GM21717 (cell line): Measurements from ENCODE around the gene FAM83G.
"Not testable (repeated sequence)": the region's sequence is repeated elsewhere in the genome, so short reads cannot be mapped to it uniquely, and the experiment has no call there.

Source experiments
- ATAC-seq: cut with Tn5 transposase; IDR thresholded peaks from one replicate; pipeline ENCODE4 v1.9.1; 2021; ENCODE audit warnings: mild to moderate bottlenecking, moderate library complexity; ENCODE audit not compliant: unreplicated experiment

The FAM83G gene, protein sequence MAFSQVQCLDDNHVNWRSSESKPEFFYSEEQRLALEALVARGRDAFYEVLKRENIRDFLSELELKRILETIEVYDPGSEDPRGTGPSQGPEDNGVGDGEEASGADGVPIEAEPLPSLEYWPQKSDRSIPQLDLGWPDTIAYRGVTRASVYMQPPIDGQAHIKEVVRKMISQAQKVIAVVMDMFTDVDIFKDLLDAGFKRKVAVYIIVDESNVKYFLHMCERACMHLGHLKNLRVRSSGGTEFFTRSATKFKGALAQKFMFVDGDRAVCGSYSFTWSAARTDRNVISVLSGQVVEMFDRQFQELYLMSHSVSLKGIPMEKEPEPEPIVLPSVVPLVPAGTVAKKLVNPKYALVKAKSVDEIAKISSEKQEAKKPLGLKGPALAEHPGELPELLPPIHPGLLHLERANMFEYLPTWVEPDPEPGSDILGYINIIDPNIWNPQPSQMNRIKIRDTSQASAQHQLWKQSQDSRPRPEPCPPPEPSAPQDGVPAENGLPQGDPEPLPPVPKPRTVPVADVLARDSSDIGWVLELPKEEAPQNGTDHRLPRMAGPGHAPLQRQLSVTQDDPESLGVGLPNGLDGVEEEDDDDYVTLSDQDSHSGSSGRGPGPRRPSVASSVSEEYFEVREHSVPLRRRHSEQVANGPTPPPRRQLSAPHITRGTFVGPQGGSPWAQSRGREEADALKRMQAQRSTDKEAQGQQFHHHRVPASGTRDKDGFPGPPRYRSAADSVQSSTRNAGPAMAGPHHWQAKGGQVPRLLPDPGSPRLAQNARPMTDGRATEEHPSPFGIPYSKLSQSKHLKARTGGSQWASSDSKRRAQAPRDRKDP

DNA sequence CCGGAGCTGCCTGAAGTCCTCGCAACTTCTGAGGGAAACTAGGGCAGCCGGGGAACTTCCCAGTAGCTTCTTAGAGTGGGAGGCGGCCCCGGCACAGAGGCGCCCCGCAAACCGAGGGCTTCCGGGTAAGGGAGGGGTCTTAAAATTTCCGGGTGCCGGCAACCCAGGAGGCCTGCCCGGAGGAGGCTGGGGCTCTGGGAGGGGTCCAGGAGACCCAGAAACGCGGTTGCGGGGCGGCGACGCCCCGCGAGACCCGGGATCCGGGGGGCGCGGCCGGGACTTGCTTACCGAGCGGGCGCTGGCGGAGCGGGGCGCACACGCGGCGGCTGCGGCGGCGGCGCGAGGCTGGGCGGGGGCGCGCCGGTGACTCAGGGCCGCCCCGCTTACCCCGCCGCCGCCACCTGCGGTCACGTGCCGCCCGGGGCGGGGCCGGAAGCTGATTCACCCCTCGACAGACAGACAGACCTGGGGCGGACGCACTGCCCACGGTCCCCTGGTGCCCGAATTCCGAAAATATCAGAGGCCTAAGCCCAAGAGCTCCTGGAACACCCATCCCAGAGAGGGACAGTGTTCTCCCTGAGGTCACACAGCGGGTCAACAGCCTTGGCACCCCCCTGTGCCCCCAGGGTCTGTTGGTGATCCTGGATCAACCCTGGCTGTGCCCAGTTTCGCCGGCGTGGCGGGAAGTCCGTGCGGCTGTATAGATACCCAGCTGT is at the start of gene FAM83G:
Gene FAM83G (minus strand): TSS at position 344 of the 716 bp plus-strand sequence. CDS start 723 bp downstream, outside the sequence.
- ATAC-seq, result peak; percentile 53

DNA sequence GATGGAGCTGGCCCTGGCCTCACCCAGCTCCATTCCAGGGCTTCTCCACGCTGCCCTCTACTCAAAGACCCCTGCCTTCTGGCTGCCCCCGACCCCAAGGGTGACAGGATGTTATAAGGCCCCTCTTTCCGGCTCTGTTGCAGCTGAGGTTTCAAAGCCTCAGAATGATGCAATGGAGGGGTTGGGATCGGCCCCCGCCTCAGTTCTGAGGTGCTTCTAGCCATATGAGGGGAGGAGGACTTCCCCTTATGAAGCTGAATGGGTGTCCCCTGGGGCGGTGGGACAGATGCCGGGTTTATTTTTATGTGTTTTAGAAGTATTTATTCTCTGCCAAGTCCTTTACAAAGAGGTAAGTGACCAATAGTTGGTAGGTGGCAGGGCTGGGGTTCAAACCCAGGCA is 44.3 kb upstream of the FAM83G start:
- not testable (repeated sequence) for ATAC-seq

DNA sequence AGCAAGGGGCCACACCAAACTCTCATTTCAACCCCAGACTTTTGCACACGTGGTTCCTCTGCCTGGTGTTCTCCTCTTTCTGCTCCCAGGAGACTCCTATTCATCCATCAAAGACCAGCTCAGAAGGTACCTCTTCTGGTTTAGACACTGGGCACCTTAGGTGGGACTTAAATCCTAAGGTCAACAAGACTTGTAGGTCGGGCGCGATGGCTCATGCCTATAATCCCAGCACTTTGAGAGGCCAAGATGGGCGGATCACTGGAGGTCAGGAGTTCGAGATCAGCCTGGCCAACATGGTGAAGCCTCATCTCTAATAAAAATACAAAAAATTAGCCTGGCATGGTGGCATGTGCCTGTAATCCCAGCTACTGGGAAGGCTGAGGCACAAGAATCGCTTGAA is 42.9 kb upstream of the FAM83G start:
- not testable (repeated sequence) for ATAC-seq

DNA sequence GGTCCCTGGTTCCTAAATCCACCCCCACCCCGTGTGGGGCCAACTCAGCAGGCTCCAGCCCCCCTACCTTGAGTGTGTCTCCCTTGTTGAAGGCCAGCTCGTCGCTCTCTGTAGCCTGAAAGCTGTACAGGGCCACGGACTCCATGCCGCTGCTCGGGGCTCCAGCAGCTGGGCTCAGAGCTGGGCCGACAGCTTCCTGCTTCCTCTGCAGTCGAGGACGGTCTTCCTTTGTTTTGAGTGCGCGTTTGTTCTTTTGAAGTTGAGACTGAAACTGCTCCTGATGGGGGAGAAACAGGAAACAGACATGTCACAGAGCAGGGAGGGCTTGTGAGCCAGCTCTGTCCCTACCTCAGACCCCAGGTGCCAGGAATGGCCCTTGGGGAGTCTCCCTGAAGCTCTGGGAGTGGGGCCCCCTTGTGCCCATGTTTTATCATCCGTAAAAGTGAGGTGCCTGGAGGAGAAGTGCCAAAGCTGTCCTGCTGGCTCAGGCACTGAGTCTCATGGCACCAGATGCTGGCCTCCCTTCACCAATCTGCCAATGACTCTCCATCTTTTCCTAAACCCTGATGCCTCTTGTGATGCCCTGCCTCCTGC is 42.3 kb upstream of the FAM83G start, which contains the start of gene GRAP:
Gene GRAP (minus strand): TSS at position 176 of the 594 bp plus-strand sequence. CDS start 31 bp downstream, at position 145.
- not testable (repeated sequence) for ATAC-seq

DNA sequence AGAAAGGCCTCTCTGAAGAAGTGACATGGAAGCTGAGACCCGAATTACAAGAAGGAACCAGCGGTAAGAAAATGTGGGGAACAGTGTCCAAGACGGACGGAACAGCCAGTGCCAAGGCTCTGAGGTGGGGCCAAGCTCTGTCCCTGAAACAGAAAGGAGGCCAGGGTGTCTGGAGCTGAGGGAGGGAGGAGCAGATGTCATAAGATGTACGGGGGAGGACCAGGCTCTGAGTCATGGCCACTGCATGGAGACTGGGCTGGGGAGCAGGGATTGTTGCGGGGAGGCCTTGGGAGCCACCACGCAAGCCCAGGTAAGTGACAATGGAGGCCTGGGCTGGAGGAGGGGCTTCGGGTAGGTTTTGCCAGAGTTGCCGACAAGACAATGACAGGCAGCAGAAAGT is 40.1 kb upstream of the FAM83G start:
- not testable (repeated sequence) for ATAC-seq

DNA sequence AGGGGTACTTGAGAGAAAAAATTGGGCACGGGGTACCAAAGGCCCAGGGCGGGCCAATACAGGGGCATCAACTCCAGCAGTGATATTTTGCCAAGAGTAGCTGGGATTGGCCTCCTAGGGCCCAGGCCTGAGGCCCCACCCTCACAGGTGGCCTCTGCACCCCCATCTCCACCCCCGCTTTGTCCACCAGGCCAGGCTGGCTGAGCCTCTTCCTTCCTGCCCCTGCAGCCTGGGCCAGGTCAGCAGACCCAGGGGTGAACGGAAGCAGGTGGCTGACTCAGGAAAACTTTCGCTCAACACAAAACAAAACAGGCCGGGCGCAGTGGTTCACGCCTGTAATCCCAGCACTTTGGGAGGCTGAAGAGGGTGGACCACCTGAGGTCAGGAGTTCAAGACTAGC is 38.5 kb upstream of the FAM83G start:
- not testable (repeated sequence) for ATAC-seq

DNA sequence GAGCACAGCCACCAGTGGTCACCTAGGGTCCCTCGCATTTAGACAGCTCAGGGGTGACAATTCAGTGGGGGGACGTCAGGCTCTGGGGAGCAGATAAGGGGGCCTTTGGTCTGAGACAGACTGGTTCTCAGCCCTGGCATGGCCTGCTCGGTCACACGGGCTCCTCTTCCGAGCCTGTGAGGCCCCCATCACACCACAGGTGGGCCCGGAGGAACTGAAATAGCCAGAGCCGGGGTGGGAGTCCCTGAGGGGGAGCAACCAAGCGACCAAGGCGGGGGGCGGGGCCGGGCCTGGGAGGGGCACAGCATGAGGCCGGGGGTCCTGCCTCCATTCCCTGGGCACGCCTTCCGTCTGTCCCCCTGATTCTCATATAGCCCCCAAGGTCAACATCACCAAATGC is 37.8 kb upstream of the FAM83G start:
- not testable (repeated sequence) for ATAC-seq

DNA sequence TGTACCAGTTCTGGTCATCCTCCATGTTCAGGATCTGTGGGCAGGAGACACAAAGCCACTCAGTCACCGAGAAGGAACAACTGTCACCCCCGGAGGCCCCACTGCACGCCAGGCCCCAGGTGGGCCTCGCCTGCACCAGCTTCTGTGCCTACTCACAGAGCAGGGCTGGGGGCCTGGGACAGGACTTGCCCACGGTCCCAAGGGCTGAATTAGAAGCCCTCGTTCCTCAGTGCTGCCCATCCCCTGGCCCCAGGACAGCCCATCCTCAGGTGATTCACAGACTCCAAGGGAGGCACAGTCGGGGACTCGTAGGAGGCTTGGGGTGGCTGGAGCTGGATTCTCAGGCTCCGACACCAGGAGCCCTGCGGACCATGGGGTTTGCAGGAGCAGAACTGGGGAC is 37.3 kb upstream of the FAM83G start:
- not testable (repeated sequence) for ATAC-seq

DNA sequence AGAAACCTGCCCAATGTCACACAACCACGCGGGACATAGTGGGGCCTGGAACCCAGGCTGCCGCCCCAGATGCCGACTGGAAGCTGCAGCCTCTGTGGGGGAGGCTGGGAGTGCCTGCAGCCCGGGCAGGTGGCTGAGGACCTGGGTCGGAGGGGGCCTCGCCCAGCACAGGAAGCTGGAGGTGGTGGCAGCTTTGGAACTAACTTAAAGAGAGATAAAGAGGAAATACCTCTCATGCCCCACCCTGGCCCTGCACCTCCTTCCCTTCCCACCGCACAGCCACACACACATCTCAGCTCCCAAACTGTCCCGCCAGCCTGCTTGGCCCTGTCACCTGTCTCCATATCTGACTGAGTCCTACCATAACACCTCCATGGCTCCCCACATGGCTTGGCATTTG is 35.8 kb upstream of the FAM83G start:
- ATAC-seq, result not testable (repeated sequence)

DNA sequence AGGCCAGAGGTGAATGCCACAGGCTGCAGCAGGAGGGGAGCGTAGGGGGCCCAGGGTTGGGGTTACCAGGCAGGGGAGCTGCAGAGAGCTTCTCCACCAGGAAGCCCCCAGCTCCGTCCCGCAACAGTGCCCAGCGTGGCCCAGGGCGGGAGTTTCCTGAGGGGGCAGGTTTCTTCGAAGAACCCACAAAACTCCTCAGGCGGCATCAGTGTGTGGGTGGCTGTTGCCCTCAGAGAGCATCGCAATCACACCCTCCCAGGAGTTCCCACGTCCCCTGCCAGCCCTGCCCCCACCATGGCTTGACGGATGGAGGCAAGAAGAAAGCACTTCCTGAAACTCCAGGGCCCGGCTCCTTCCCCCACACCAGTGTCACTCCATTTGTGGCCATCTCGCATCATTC is 34.2 kb upstream of the FAM83G start:
- ATAC-seq, result not testable (repeated sequence)

DNA sequence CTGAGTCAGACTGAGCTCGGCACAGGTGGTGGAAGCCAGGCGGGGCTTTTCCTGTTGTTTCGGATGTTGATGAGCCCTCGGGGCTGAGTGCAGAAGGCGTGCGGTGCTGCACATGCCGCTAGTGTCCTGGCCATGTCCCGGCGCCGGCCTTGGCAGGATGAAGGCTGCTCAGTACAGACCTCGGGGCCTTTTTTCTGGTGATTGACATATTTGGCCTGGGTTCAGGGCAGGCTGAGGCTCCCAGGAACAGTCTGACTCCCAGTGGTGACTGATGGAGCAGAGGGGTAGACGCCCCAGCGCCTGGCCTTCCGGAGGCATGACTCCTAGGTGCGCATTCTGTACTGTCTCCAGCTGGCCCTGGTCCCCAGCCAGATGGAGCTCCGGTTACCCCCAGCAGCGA is 33.4 kb upstream of the FAM83G start:
- ATAC-seq, result not testable (repeated sequence)

DNA sequence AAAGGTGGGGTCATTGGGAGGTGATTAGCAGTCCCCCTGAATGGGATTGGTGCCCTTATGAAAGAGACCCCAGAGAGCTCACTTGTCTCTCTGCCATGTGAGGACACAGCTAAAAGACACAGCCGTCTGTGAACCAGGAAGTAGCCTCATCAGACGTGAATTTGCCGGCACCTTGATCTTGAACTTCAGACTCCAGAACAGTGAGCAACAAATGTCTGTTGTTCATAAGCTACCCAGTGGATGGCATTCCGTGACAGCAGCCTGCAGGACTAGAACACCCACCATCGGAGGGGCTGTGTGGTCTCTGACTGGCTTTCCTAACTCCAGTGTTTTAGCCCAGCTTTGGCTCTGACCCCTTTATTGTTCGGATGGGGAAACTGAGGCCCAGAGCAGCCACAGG is 33.0 kb upstream of the FAM83G start:
- ATAC-seq, result not testable (repeated sequence)

DNA sequence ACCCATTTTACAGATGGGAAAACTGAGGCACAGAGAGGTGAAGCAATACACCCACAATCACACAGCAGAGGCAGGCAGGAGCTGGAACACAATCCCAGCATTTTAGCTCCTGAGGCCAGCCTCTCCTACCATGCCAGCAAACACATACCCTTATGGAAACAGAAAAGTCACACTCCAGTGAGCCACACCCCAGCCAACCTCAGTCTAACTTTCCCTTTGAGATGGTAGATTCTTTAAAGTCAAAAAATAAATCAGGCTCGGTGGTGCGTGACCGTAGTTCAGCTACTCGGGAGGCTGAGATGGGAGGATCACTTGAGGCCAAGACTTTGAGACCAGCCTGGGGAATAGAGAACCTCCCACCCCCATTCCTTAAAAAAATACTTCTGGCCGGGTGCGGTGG is 31.6 kb upstream of the FAM83G start:
- peak; percentile 20 for ATAC-seq

DNA sequence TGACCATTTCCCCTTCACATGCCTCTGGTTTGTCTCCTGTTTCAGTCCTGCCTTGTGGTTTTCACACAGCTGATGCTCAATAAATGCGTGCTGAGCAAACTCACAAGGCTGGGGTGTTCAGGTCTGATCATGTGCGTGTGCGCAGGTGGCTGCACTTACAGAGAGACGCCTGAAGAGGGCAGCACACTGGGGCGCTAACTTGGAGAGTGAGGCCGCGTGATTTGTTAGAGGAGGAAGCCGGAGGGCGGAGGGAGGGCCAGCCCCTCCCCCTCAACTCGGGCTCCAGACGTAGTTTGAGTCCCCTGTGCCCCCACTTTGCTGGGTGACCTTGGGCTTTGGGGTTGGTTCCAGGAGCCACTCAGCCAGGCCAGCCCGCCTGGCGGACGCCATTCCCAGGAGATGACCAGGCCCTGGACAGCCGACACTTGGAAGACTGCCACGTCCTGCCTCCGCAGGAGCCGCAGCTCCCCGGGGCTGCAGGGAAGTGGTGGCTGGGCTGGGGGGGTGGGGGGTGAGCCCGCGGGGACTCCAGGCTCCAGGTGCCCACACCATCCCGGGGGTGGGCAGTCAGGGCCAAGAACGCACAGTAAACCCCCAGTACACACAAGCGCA is 27.9 kb upstream of the FAM83G start:
- not testable (repeated sequence) for ATAC-seq

DNA sequence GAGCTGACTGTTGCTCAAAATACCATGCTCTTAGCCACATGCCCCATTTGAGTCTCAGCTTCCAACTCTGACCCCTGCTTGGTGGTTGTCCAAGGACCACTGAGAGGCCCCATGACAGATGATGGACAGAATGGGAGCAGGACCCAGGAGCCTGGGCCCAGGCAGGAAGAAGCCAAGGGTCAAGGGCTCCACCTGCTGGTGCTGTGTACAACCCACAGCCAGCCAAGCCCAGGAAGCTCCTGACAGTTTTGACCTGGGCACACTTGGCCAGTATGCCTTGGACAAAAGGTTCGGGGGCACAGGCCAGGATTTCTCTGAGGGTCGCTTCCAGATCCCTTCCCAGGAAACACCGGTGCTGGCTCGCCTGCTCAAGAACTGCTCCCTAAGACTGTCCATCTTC is 27.2 kb upstream of the FAM83G start:
- ATAC-seq, result not testable (repeated sequence)

DNA sequence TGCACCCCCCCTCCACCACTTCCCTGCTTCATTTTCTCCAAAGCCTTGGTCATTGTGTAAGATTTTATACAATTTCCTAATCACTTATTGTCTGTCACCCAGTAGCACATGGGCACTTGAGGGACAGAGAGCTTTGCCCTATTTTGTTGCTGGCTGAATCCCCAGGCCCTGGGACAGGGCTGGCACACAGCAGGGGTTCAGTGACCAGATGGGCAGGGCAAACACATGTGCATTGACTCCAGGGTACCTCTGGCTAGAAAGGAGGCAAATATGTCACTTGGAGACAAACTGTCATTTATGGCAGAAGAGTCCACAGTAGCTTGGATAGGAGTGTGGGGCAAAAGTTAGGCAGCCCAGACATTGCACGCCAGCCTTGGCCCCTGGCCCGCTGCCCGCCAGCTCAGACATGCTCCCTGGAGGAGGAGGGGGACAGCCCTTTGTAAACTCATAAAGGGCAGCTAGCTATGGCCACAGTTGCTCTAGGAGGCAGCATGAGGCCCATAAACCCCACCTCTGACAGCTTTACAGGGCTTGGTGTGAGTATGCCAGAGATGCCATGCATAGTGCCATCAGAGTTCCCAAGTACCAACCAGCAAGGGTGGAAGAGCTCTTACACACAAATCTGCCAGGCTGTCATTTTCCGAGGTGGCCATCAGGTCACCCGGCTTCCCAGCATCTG is 26.3 kb upstream of the FAM83G start:
- ATAC-seq, result not testable (repeated sequence)

DNA sequence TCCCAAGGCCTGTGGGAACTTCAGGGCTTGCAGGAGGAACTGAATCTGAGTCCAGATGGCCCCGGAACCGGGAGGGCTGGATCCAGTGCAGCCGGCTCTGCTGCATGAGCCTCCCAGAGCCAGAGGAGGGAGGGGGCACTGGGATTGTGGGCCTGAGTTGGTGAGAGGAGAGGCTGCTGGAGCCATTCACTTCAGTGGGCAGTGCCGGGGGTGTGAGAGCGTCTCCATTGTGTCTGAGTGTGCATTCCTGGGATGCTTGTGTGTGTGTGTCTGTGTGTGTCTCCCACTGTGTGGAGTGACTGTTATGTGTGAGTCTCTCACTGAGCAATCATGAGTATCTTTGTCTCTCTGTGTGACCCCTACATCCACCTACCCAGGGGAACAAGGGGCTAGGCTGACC is 25.2 kb upstream of the FAM83G start:
- ATAC-seq, result not testable (repeated sequence)

DNA sequence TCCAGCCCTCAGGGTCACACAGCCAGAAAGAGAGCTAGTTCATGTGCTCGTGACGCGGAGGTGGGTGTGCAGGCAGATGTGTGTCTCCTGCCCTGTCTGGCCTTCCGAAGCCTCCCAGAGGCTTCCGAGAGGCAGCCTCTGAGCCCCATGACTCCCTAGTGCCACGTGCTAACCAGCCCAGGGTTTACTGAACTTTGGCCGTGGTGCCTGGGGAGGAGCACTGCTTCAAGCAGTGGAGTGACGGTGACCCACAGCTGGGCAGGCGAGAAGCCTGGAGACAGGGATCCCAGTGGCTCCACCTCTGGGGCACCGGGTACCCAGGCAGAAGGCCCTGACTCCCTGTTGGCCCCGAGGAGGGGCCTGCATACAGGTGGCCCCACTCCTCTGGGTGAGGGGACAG is 24.1 kb upstream of the FAM83G start:
- not testable (repeated sequence) for ATAC-seq
